WTC11 (cell line): ENCODE results near the gene PDSS2. TPM values are rescaled to one million over a fixed set of nuclear protein-coding genes. Genes with fewer than 3 reads are reported as not detected.

Source experiments
- ATAC-seq: fragments of 200-7000 bp; cut with Tn5 transposase; 2 replicates; pipeline ENCODE4 v1.10.0; 2021; ENCODE audit warnings: mild to moderate bottlenecking, moderate library complexity
- CTCF ChIA-PET: fragments of 300-600 bp; sonication (Branson Sonifier 250); formaldehyde crosslinking; loops from one replicate; lab custom pipeline; 2021; ENCODE audit warnings: antibody characterized with exemption; lab: Charles Lee
- POLR2A ChIA-PET: fragments of 350-600 bp; sonication (Branson Sonifier 250); formaldehyde crosslinking; loops from one replicate; lab custom pipeline; 2021; ENCODE audit warnings: antibody characterized with exemption; lab: Charles Lee
- DNase-seq: peaks from one replicate; pipeline ENCODE4 v3.0.0; 2021; ENCODE audit warnings: low spot score
- H3K27ac Mint-ChIP-seq: 2 replicates; pipeline ENCODE4 v1.8.0; 2021; ENCODE audit warnings: mixed read lengths
- H3K27me3 Mint-ChIP-seq: 2 replicates; pipeline ENCODE4 v1.8.0; 2021; ENCODE audit warnings: low read depth, mild to moderate bottlenecking, moderate library complexity, mixed read lengths
- H3K36me3 Mint-ChIP-seq: 2 replicates; pipeline ENCODE4 v1.8.0; 2021; ENCODE audit warnings: mixed read lengths
- H3K4me1 Mint-ChIP-seq: 2 replicates; pipeline ENCODE4 v1.8.0; 2022; ENCODE audit warnings: mixed read lengths
- H3K4me3 Mint-ChIP-seq: 2 replicates; pipeline ENCODE4 v1.8.0; 2021; ENCODE audit warnings: mild to moderate bottlenecking, moderate library complexity, mixed read lengths
- H3K9me3 Mint-ChIP-seq: 2 replicates; pipeline ENCODE4 v1.8.0; 2021; ENCODE audit warnings: mixed read lengths
- AR ChIP-seq: fragments of 250-450 bp; sonication (Bioruptor Pico); IDR thresholded peaks from 2 replicates; pipeline ENCODE4 v1.9.0; 2021; ENCODE audit warnings: mild to moderate bottlenecking
- ATF1 ChIP-seq: sonication (generic); formaldehyde crosslinking; IDR thresholded peaks from 2 replicates; pipeline ENCODE4 v1.8.1; 2023; ENCODE audit warnings: mild to moderate bottlenecking, moderate library complexity, missing genetic modification reagents
- CREB1 ChIP-seq: sonication (generic); formaldehyde crosslinking; IDR thresholded peaks from 2 replicates; pipeline ENCODE4 v1.8.0; 2023; ENCODE audit warnings: mild to moderate bottlenecking, missing genetic modification reagents
- FOXK1 ChIP-seq: sonication (generic); formaldehyde crosslinking; IDR thresholded peaks from 2 replicates; pipeline ENCODE4 v1.8.0; 2022; ENCODE audit warnings: mild to moderate bottlenecking, moderate library complexity, missing genetic modification reagents
- HMGA2 ChIP-seq: fragments of 250-450 bp; sonication (Bioruptor Pico); IDR thresholded peaks from 2 replicates; pipeline ENCODE4 v1.4.0; 2021; ENCODE audit warnings: mild to moderate bottlenecking, moderate library complexity
- HMGXB4 ChIP-seq: sonication (generic); formaldehyde crosslinking; IDR thresholded peaks from 2 replicates; pipeline ENCODE4 v1.8.1; 2023; ENCODE audit warnings: mild to moderate bottlenecking, moderate library complexity, missing genetic modification reagents
- IRF1 ChIP-seq: sonication (generic); formaldehyde crosslinking; IDR thresholded peaks from 2 replicates; pipeline ENCODE4 v1.8.0; 2023; ENCODE audit warnings: missing genetic modification reagents
- NFYB ChIP-seq: sonication (generic); formaldehyde crosslinking; conservative IDR thresholded peaks from 2 replicates; pipeline ENCODE4 v1.8.0; 2022; ENCODE audit warnings: low read depth, missing genetic modification reagents
- OVOL2 ChIP-seq: fragments of 250-450 bp; sonication (Bioruptor Pico); IDR thresholded peaks from 2 replicates; pipeline ENCODE4 v1.9.0; 2021; ENCODE audit warnings: mild to moderate bottlenecking, borderline replicate concordance
- SMAD3 ChIP-seq: sonication (generic); formaldehyde crosslinking; IDR thresholded peaks from 2 replicates; pipeline ENCODE4 v1.8.0; 2022; ENCODE audit warnings: missing genetic modification reagents, mild to moderate bottlenecking, borderline replicate concordance
- STAT6 ChIP-seq: sonication (generic); formaldehyde crosslinking; conservative IDR thresholded peaks from 2 replicates; pipeline ENCODE4 v1.8.1; 2023; ENCODE audit warnings: mild to moderate bottlenecking, low read depth, missing genetic modification reagents, moderate library complexity
- ZNF219 ChIP-seq: sonication (generic); formaldehyde crosslinking; IDR thresholded peaks from 2 replicates; pipeline ENCODE4 v1.8.0; 2023; ENCODE audit warnings: missing genetic modification reagents, mild to moderate bottlenecking, borderline replicate concordance
- total RNA-seq: library from RNA; stranded (reverse); gene quantifications from 3 replicates; pipeline ENCODE4 v1.2.3, GENCODE V29; 2021
- TF ChIP-seq, protein P1 (sequence below): sonication (generic); formaldehyde crosslinking; IDR thresholded peaks from 2 replicates; pipeline ENCODE4 v1.8.1; 2023; ENCODE audit warnings: mild to moderate bottlenecking, missing genetic modification reagents

The PDSS2 gene
- total RNA-seq, 1 experiment from 2014 or later, result 18.3 TPM

GRCh38 chr6:107390056-107390455 lies 69.3 kb downstream of the PDSS2 start:
- no peak for ATAC-seq
- peaks cover 14% of the 10 kb centered on the region for H3K36me3 Mint-ChIP-seq
- ChIA-PET CTCF (no interaction called here), POLR2A (no interaction called here)
- TF ChIP-seq SMAD3 (CRISPR knock-in tag) (no peak), IRF1 (CRISPR knock-in tag) (no peak), OVOL2 (CRISPR knock-in tag) (no peak), STAT6 (no peak), NFYB (CRISPR knock-in tag) (no peak)
- no peak for DNase-seq
- no peak overlapping the region for H3K4me3 Mint-ChIP-seq
- H3K9me3 Mint-ChIP-seq, result peaks cover 14% of the 10 kb centered on the region
- H3K27me3 Mint-ChIP-seq, result no peaks in the 10 kb centered on the region
- no peak overlapping the region for H3K27ac Mint-ChIP-seq
- no peaks in the 10 kb centered on the region for H3K4me1 Mint-ChIP-seq

- no peak for TF ChIP-seq ATF1 (CRISPR knock-in tag)
- no peak for TF ChIP-seq CREB1 (CRISPR knock-in tag)
- no peak for TF ChIP-seq AR
- no peak for TF ChIP-seq FOXK1 (CRISPR knock-in tag)
- TF ChIP-seq, protein P1, sequence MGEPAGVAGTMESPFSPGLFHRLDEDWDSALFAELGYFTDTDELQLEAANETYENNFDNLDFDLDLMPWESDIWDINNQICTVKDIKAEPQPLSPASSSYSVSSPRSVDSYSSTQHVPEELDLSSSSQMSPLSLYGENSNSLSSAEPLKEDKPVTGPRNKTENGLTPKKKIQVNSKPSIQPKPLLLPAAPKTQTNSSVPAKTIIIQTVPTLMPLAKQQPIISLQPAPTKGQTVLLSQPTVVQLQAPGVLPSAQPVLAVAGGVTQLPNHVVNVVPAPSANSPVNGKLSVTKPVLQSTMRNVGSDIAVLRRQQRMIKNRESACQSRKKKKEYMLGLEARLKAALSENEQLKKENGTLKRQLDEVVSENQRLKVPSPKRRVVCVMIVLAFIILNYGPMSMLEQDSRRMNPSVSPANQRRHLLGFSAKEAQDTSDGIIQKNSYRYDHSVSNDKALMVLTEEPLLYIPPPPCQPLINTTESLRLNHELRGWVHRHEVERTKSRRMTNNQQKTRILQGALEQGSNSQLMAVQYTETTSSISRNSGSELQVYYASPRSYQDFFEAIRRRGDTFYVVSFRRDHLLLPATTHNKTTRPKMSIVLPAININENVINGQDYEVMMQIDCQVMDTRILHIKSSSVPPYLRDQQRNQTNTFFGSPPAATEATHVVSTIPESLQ (CRISPR knock-in tag), result no peak
- TF ChIP-seq ZNF219 (CRISPR knock-in tag), result no peak
- TF ChIP-seq HMGXB4 (CRISPR knock-in tag), result no peak
- no peak for TF ChIP-seq STAT6
- no peak for TF ChIP-seq HMGA2 (CRISPR knock-in tag)
- TF ChIP-seq, all 79 proteins: peak for 0
- ChIA-PET CTCF (no interaction called here), POLR2A (no interaction called here)
- ATAC-seq, result no peak
- no peak overlapping the region for H3K27ac Mint-ChIP-seq
- H3K9me3 Mint-ChIP-seq, result no peaks in the 10 kb centered on the region
- no peak overlapping the region for H3K4me3 Mint-ChIP-seq
- DNase-seq, result no peak
- no peaks in the 10 kb centered on the region for H3K36me3 Mint-ChIP-seq
- peaks cover 5% of the 10 kb centered on the region for H3K4me1 Mint-ChIP-seq
- H3K27me3 Mint-ChIP-seq, result no peaks in the 10 kb centered on the region
These were observed 72.5 kb downstream of the PDSS2 start for GRCh38 chr6:107386904-107387303.
